ENCODE measurements around the gene PDE4B. TPM values are rescaled to one million over a fixed set of nuclear protein-coding genes. Genes with fewer than 3 reads are reported as not detected.
"Not testable (repeated sequence)": the region's sequence is repeated elsewhere in the genome, so short reads cannot be mapped to it uniquely, and the experiment has no call there.

The PDE4B gene
- total and polyA plus RNA-seq, 12 donors, result 1.2 to 14.9 (median 3.9) TPM

GRCh38 chr1:66416295-66416694, 623.6 kb downstream of the PDE4B start:
- intact Hi-C loops (cut with DNase I), result no loop called here
- 82 to 88% (median 87%) methylated on average over 3 of the region's 3 CpGs for WGBS, 4 donors
- Histone ChIP-seq H3K4me1 (replicated peaks in 1 of 2) (no peaks in the 10 kb centered on the region), H3K36me3 (replicated peaks in 1 of 2) (no peaks in the 10 kb centered on the region), H3K27me3 (no peaks in the 10 kb centered on the region), H3K27ac (no peak overlapping the region), H3K4me3 (no peak overlapping the region), H3K9me3 (replicated peaks in 1 of 3) (no peaks in the 10 kb centered on the region)
- no peak for TF ChIP-seq POLR2A (IDR thresholded peaks at IDR 0.05)
- no peak for TF ChIP-seq CTCF (IDR thresholded peaks at IDR 0.05)
- DNase-seq, result no peak

GRCh38 chr1:66418021-66418420, 625.3 kb downstream of the PDE4B start:
- intact Hi-C loops (cut with DNase I), result no loop called here
- Histone ChIP-seq H3K36me3 (replicated peaks in 1 of 2) (no peaks in the 10 kb centered on the region), H3K4me3 (no peak overlapping the region), H3K27me3 (no peaks in the 10 kb centered on the region), H3K27ac (no peak overlapping the region), H3K4me1 (replicated peaks in 1 of 2) (no peaks in the 10 kb centered on the region), H3K9me3 (replicated peaks in 1 of 3) (no peaks in the 10 kb centered on the region)
- DNase-seq, result no peak
- 80 to 93% (median 82%) methylated on average over 1 of the region's 1 CpG for WGBS, 4 donors
- no peak for TF ChIP-seq CTCF (IDR thresholded peaks at IDR 0.05)
- no peak for TF ChIP-seq POLR2A (IDR thresholded peaks at IDR 0.05)

- DNase-seq; H3K4me3 ChIP-seq; H3K4me1 ChIP-seq (replicated peaks in 1 of 2); H3K36me3 ChIP-seq (replicated peaks in 1 of 2); H3K9me3 ChIP-seq (replicated peaks in 1 of 3); intact Hi-C loops (cut with DNase I); H3K27ac ChIP-seq; H3K27me3 ChIP-seq: not testable (repeated sequence)
- WGBS, 4 donors, result 62 to 75% (median 69%) methylated on average over 3 of the region's 3 CpGs
Measured at GRCh38 chr1:66420171-66420570, 627.5 kb downstream of the PDE4B start.

GRCh38 chr1:66420906-66421305, 628.2 kb downstream of the PDE4B start:
- H3K4me3 ChIP-seq; H3K9me3 ChIP-seq (replicated peaks in 1 of 3); intact Hi-C loops (cut with DNase I); H3K27ac ChIP-seq; DNase-seq; H3K4me1 ChIP-seq (replicated peaks in 1 of 2); H3K27me3 ChIP-seq; H3K36me3 ChIP-seq (replicated peaks in 1 of 2): not testable (repeated sequence)
- 68 to 93% (median 75%) methylated on average over 2 of the region's 2 CpGs for WGBS, 4 donors

- Histone ChIP-seq H3K4me3 (no peak overlapping the region), H3K27ac (no peak overlapping the region), H3K9me3 (replicated peaks in 1 of 3) (no peaks in the 10 kb centered on the region), H3K27me3 (no peaks in the 10 kb centered on the region), H3K36me3 (replicated peaks in 1 of 2) (no peaks in the 10 kb centered on the region), H3K4me1 (replicated peaks in 1 of 2) (no peaks in the 10 kb centered on the region)
- TF ChIP-seq POLR2A (IDR thresholded peaks at IDR 0.05) (no peak), CTCF (IDR thresholded peaks at IDR 0.05) (no peak)
- intact Hi-C loops (cut with DNase I), result no loop called here
- DNase-seq, result no peak
- 50 to 82% (median 62%) methylated on average over 4 of the region's 4 CpGs for WGBS, 4 donors
Measured at GRCh38 chr1:66422804-66423203, 630.1 kb downstream of the PDE4B start.

Small RNA genes within 50 kb of the gene (small RNA-seq; reads per million reads assigned to genes)
- gene RN7SL854P (0 reads per million in 2 donors), gene RNU4-88P (0 reads per million in 2 donors)
